K562 (cell line): Measurements from ENCODE around the gene P3H4. TPM values are rescaled to one million over a fixed set of nuclear protein-coding genes. Genes with fewer than 3 reads are reported as not detected.

Experiments
- BRD9 ChIP-seq: fragments of 450-650 bp; IDR thresholded peaks from 2 replicates; pipeline ENCODE4 v1.6.1; 2018; ENCODE audit warnings: low read depth; ENCODE audit not compliant: partially characterized antibody
- DIDO1 ChIP-seq: fragments of 450-650 bp; IDR thresholded peaks from 2 replicates; pipeline ENCODE4 v1.6.1; 2016; ENCODE audit warnings: low read depth, missing biosample characterization, missing genetic modification characterization
- FOXM1 ChIP-seq, 2 experiments: fragments of 450-650 bp in 1 of 2; sonication (generic) in 1 of 2; formaldehyde crosslinking in 1 of 2; IDR thresholded peaks; 2 replicates each; pipeline versions ENCODE4 v1.6.1 to v1.9.0; 2017 to 2022; ENCODE audit warnings: low read depth in 2 of 2, mild to moderate bottlenecking in 2 of 2, missing genetic modification reagents in 1 of 2, moderate library complexity in 1 of 2
- HDAC1 ChIP-seq, 2 experiments: fragments of 450-650 bp; IDR thresholded peaks; 2 replicates each; pipeline ENCODE4 v1.6.1; 2016 to 2017; ENCODE audit warnings: inconsistent platforms in 1 of 2, mild to moderate bottlenecking in 1 of 2, moderate library complexity in 1 of 2
- HNRNPUL1 ChIP-seq: fragments of 200-400 bp; formaldehyde crosslinking; IDR thresholded peaks from 2 replicates; pipeline ENCODE4 v1.6.1; 2017; ENCODE audit warnings: low read length
- JUN ChIP-seq, 2 experiments: sonication (generic) in 1 of 2; formaldehyde crosslinking in 1 of 2; IDR thresholded peaks; 2 replicates each; pipeline versions ENCODE4 v1.6.1 to v1.8.0; 2012 to 2022; ENCODE audit warnings: borderline replicate concordance in 2 of 2, mild to moderate bottlenecking in 2 of 2, improper control_type of control experiment in 1 of 2, low read depth in 1 of 2, low read length in 1 of 2, missing genetic modification reagents in 1 of 2
- NR4A1 ChIP-seq, 2 experiments: fragments of 250-450 bp in 1 of 2; fragments of 450-650 bp in 1 of 2; sonication (Bioruptor Pico) in 1 of 2; IDR thresholded peaks; 2 replicates each; pipeline versions ENCODE4 v1.4.0 to v1.6.1; 2016 to 2020; ENCODE audit warnings: mild to moderate bottlenecking in 2 of 2, missing compliant biosample characterization in 1 of 2, missing genetic modification characterization in 1 of 2, moderate library complexity in 1 of 2
- PHF20 ChIP-seq: fragments of 450-650 bp; IDR thresholded peaks from 2 replicates; pipeline ENCODE4 v1.6.1; 2018; ENCODE audit not compliant: partially characterized antibody
- PHF21A ChIP-seq: fragments of 450-650 bp; IDR thresholded peaks from 2 replicates; pipeline ENCODE4 v1.6.1; 2017; ENCODE audit warnings: low read depth, borderline replicate concordance
- RBM39 ChIP-seq: fragments of 200-400 bp; formaldehyde crosslinking; optimal IDR thresholded peaks from 2 replicates; pipeline ENCODE3; 2018; ENCODE audit warnings: low read depth, low read length
- SRSF9 ChIP-seq: fragments of 200-400 bp; formaldehyde crosslinking; IDR thresholded peaks from 2 replicates; pipeline ENCODE4 v1.6.1; 2017; ENCODE audit warnings: low read depth, low read length, borderline replicate concordance
- ZNF174 ChIP-seq: fragments of 250-450 bp; sonication (Bioruptor Pico); IDR thresholded peaks from 2 replicates; pipeline ENCODE4 v1.4.0; 2020; ENCODE audit warnings: mild to moderate bottlenecking
- ZNF253 ChIP-seq: fragments of 250-450 bp; sonication (Bioruptor Pico); conservative IDR thresholded peaks from 2 replicates; pipeline ENCODE4 v1.6.1; 2021; ENCODE audit warnings: mild to moderate bottlenecking
- ZNF584 ChIP-seq: fragments of 200-800 bp; sonication (Bioruptor generic); IDR thresholded peaks from 2 replicates; pipeline ENCODE4 v1.6.1; 2016; ENCODE audit warnings: low read depth, mild to moderate bottlenecking, missing genetic modification characterization, missing compliant biosample characterization
- ZNF717 ChIP-seq: fragments of 250-450 bp; sonication (Bioruptor Pico); IDR thresholded peaks from 2 replicates; pipeline ENCODE4 v1.5.0; 2021
- polyA plus RNA-seq, 8 experiments: library from polyadenylated mRNA; depleted of rRNA in 4 of 8; stranded (reverse) in 5 of 8; unstranded in 3 of 8; fragments of >200 nt; fragmentation: Nextera tagmentation in 2 of 8; fragmentation: Illumina TruSeq in 1 of 8; extraction: Ambion mirVana in 2 of 8; extraction: Trizol in 1 of 8; gene quantifications; 2 replicates each; pipeline versions ENCODE4 v1.2.1 to v1.2.3, GENCODE V29; 2011 to 2014; ENCODE audit warnings: inconsistent platforms in 1 of 8, missing spikeins in 1 of 8
- total RNA-seq, 7 experiments: library from RNA; depleted of rRNA in 6 of 7; stranded (reverse); fragments of >200 nt in 6 of 7; fragmentation: Illumina TruSeq in 2 of 7; extraction: Trizol in 2 of 7; gene quantifications; 2 replicates each; pipeline versions ENCODE4 v1.2.1 to v1.2.3, GENCODE V29; 2011 to 2021; ENCODE audit warnings: low replicate concordance in 1 of 7
- TF ChIP-seq, protein P1 (sequence below): sonication (generic); formaldehyde crosslinking; IDR thresholded peaks from 2 replicates; pipeline ENCODE4 v1.8.0; 2022; ENCODE audit warnings: mild to moderate bottlenecking, missing genetic modification reagents
- TF ChIP-seq, protein P2 (sequence below): fragments of 250-450 bp; sonication (Bioruptor Pico); IDR thresholded peaks from 2 replicates; pipeline ENCODE4 v1.8.0; 2022; ENCODE audit warnings: moderate library complexity, mild to moderate bottlenecking, inconsistent platforms
- TF ChIP-seq, protein P3 (sequence below), 3 experiments: fragments of 200-800 bp in 1 of 3; fragments of 250-450 bp in 1 of 3; fragments of 450-650 bp in 1 of 3; sonication (Bioruptor Pico) in 1 of 3; sonication (Bioruptor generic) in 1 of 3; formaldehyde crosslinking in 1 of 3; IDR thresholded peaks; 2 replicates each; pipeline versions ENCODE4 v1.6.1 to v1.8.0; 2016 to 2022; ENCODE audit warnings: mild to moderate bottlenecking in 2 of 3, missing genetic modification characterization in 2 of 3, missing compliant biosample characterization in 1 of 3, moderate library complexity in 1 of 3

P3H4 gene
- total and polyA plus RNA-seq, 9 of the 15 experiments (the other 6 are each of a cell fraction or from before 2014, with no cell fraction given): 0.10 to 3.7 (median 1.0) TPM

DNA sequence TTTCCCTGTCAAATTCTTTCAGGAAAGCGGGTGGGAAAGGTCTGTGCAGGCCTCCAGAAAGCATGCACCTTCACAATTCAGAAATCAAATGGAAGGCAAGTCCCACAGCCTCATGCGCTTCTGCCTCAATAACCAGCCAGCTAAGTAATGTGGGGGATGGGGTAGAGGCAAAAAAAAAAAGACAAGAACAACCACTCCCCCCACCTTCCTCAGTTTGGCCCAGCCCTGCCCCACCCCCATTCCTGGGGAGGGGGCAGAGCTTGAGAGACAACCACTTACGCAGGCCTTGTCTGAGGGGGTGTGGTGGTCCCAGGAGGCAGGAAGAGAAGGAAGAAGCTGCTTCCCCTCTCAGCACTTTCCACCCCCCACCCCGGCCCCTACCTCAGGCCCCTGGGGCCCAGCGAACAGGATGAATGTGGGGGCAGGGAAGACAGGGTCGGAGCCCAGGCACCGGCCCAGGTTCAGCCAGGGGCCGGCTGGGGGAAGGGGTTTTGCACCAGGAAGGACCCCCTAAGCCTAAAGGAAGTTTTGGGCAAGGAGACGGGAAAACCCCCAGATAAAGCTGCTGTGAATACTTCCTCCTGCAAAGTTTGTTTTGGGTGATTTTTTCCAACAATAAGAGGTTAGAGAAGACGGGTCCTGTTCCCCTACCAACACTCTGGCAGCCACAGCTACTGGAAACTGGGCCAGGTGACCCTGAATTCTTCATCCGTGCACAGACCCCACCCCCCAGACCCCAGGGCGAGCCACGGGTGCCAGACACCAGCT lies 26.5 kb downstream of the P3H4 start (continued):
- no peak for TF ChIP-seq FOXM1 (IDR thresholded peaks at IDR 0.05; ENCODE audit: low read depth)
- no peak for TF ChIP-seq FOXM1 (CRISPR knock-in tag; IDR thresholded peaks at IDR 0.05; ENCODE audit: low read depth)
- TF ChIP-seq, protein P1, sequence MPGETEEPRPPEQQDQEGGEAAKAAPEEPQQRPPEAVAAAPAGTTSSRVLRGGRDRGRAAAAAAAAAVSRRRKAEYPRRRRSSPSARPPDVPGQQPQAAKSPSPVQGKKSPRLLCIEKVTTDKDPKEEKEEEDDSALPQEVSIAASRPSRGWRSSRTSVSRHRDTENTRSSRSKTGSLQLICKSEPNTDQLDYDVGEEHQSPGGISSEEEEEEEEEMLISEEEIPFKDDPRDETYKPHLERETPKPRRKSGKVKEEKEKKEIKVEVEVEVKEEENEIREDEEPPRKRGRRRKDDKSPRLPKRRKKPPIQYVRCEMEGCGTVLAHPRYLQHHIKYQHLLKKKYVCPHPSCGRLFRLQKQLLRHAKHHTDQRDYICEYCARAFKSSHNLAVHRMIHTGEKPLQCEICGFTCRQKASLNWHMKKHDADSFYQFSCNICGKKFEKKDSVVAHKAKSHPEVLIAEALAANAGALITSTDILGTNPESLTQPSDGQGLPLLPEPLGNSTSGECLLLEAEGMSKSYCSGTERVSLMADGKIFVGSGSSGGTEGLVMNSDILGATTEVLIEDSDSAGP (CRISPR knock-in tag): no peak
- no peak for TF ChIP-seq RBM39
- TF ChIP-seq DIDO1 (tag): no peak
- peak; percentile 21 for TF ChIP-seq BRD9
- TF ChIP-seq, protein P2, sequence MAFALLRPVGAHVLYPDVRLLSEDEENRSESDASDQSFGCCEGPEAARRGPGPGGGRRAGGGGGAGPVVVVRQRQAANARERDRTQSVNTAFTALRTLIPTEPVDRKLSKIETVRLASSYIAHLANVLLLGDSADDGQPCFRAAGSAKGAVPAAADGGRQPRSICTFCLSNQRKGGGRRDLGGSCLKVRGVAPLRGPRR (CRISPR knock-in tag): no peak
- no peak for TF ChIP-seq PHF20
- no peak for TF ChIP-seq ZNF717 (CRISPR knock-in tag)
- TF ChIP-seq NR4A1 (CRISPR knock-in tag; IDR thresholded peaks at IDR 0.05): no peak
- no peak for TF ChIP-seq NR4A1 (tag; IDR thresholded peaks at IDR 0.05)
- no peak for TF ChIP-seq PHF21A
- no peak for TF ChIP-seq HNRNPUL1
- TF ChIP-seq ZNF174 (CRISPR knock-in tag): no peak
- TF ChIP-seq JUN (IDR thresholded peaks at IDR 0.05; ENCODE audit: borderline replicate concordance, low read depth, low read length): no peak
- no peak for TF ChIP-seq JUN (CRISPR knock-in tag; IDR thresholded peaks at IDR 0.05; ENCODE audit: borderline replicate concordance)
- TF ChIP-seq SRSF9: no peak
- TF ChIP-seq, protein P3, sequence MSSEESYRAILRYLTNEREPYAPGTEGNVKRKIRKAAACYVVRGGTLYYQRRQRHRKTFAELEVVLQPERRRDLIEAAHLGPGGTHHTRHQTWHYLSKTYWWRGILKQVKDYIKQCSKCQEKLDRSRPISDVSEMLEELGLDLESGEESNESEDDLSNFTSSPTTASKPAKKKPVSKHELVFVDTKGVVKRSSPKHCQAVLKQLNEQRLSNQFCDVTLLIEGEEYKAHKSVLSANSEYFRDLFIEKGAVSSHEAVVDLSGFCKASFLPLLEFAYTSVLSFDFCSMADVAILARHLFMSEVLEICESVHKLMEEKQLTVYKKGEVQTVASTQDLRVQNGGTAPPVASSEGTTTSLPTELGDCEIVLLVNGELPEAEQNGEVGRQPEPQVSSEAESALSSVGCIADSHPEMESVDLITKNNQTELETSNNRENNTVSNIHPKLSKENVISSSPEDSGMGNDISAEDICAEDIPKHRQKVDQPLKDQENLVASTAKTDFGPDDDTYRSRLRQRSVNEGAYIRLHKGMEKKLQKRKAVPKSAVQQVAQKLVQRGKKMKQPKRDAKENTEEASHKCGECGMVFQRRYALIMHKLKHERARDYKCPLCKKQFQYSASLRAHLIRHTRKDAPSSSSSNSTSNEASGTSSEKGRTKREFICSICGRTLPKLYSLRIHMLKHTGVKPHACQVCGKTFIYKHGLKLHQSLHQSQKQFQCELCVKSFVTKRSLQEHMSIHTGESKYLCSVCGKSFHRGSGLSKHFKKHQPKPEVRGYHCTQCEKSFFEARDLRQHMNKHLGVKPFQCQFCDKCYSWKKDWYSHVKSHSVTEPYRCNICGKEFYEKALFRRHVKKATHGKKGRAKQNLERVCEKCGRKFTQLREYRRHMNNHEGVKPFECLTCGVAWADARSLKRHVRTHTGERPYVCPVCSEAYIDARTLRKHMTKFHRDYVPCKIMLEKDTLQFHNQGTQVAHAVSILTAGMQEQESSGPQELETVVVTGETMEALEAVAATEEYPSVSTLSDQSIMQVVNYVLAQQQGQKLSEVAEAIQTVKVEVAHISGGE (CRISPR knock-in tag; IDR thresholded peaks at IDR 0.05): no peak
- TF ChIP-seq ZNF253 (CRISPR knock-in tag): no peak
- TF ChIP-seq HDAC1 (IDR thresholded peaks at IDR 0.05): peak in 1 of 2 experiments; percentile 61; a peak in 2 of 4 replicates
- TF ChIP-seq ZNF584: no peak
